Adrenal gland (tissue), 12 donors: Measurements from ENCODE around the gene LCA5. TPM values are rescaled to one million over a fixed set of nuclear protein-coding genes. Genes with fewer than 3 reads are reported as not detected.

ENCODE experiments used
- DNase-seq, 7 donors: peaks; one replicate each; pipeline ENCODE4 v3.0.0-alpha.2; 2019 to 2020
- H3K27ac ChIP-seq, 5 donors: fragments of 200-600 bp; sonication (generic) in 4 of 5; 1 replicate in 3 of 5; 2 replicates in 2 of 5; pipeline versions ENCODE4 v1.5.1 to v1.8.0; 2016 to 2020; ENCODE audit warnings: mild to moderate bottlenecking in 1 of 5
- H3K27me3 ChIP-seq: fragments of 200-600 bp; 2 replicates; pipeline ENCODE4 v1.8.0; 2021
- H3K36me3 ChIP-seq, 2 donors: fragments of 200-600 bp; replicated peaks in 1 of 2; 1 replicate in 1 of 2; 2 replicates in 1 of 2; pipeline versions ENCODE4 v1.5.1 to v1.8.0; 2018 to 2022
- H3K4me1 ChIP-seq, 2 donors: fragments of 200-600 bp; replicated peaks in 1 of 2; 1 replicate in 1 of 2; 2 replicates in 1 of 2; pipeline versions ENCODE4 v1.5.1 to v1.8.0; 2018 to 2021
- H3K4me3 ChIP-seq, 4 donors: fragments of 200-600 bp; sonication (generic) in 3 of 4; one replicate each; pipeline ENCODE4 v1.5.1; 2016 to 2018
- H3K9me3 ChIP-seq, 3 donors: fragments of 200-600 bp; sonication (generic) in 1 of 3; replicated peaks in 1 of 3; 1 replicate in 2 of 3; 2 replicates in 1 of 3; pipeline versions ENCODE4 v1.5.1 to v1.8.0; 2016 to 2021
- POLR2A ChIP-seq, 2 donors: fragments of 450-650 bp; IDR thresholded peaks; one replicate each; pipeline ENCODE4 v1.6.1; 2017; ENCODE audit warnings: antibody characterized with exemption in 2 of 2, mild to moderate bottlenecking in 2 of 2, moderate library complexity in 1 of 2
- WGBS, 4 donors: extraction: QIAGEN DNeasy Blood & Tissue Kit in 2 of 4; methylation state at CpG; one replicate each; pipeline versions ENCODE4 v1.1.5 to v1.1.7; 2013 to 2017; 5-methylcytosine and 5-hydroxymethylcytosine counted together
- intact Hi-C, 2 donors: fragments of 100-400 bp; cut with DNase I; formaldehyde crosslinking; loops; one replicate each; pipeline versions ENCODE4 v1.14.1 to v1.15.0; 2022 to 2023
- polyA plus RNA-seq, 3 donors: library from polyadenylated mRNA; stranded (reverse); fragments of 200-250 nt in 2 of 3; fragments of 350-450 nt in 1 of 3; fragmentation: Illumina TruSeq in 1 of 3; extraction: RNeasy Lipid Tissue Mini Kit (QIAGEN cat#74804) in 1 of 3; gene quantifications; one replicate each; pipeline ENCODE4 v1.2.3, GENCODE V29; 2013 to 2014
- total RNA-seq, 9 donors: library from RNA; depleted of rRNA in 4 of 9; stranded (reverse); fragments of >200 nt in 4 of 9; fragments of 120-200 nt in 1 of 9; fragmentation: NEBNext Ultra II Directional in 1 of 9; extraction: Animal tissue kit (Norgen Biotek cat#: 25700) in 1 of 9; gene quantifications; one replicate each; pipeline versions ENCODE4 v1.1.0 to v1.2.4, GENCODE V29; 2013 to 2023
- TF ChIP-seq, protein P1 (sequence below), 6 experiments: fragments of 450-650 bp in 4 of 6; fragments of 200-600 bp in 2 of 6; sonication (generic) in 1 of 6; IDR thresholded peaks; 1 replicate in 5 of 6; 2 replicates in 1 of 6; pipeline versions ENCODE4 v1.5.1 to v1.8.0; 2016 to 2021; ENCODE audit warnings: antibody characterized with exemption in 6 of 6, mild to moderate bottlenecking in 2 of 6, moderate library complexity in 1 of 6
- donor health status: healthy with polysubstance abuse.
- donor health status: Bipolar disorder and iron deficiency.
- donor health status: DM: yes; HTN: yes; CAD: no.
- donor health status: DM: no; HTN: no; CAD: no.
- donor health status: DM: no; HTN: no; CAD: no.
- donor health status: DM: yes; HTN: yes; CAD: no.

Gene LCA5
- total and polyA plus RNA-seq, 12 donors, result 1.0 to 4.6 (median 2.6) TPM

DNA sequence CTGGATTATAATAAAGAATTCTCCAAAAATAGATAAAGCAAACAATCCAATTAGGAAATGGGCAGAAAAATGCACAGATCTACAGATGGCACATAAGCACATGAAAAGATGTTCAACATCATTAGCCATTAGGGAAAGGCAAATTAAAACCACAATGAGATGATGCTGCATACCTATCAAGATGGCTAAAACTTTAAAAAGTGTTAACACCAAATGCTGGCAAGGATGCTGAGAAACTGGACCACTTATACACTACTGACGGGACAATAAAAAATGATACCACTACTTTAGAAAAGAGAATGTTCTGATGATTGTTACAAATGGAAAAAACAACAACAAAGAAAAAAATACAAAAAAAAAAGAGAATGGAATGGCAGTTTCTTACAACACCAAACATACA lies 26.5 kb downstream of the LCA5 start:
- intact Hi-C loops, result no loop called here
- no peak overlapping the region for H3K27ac ChIP-seq
- no peaks in the 10 kb centered on the region for H3K4me1 ChIP-seq
- TF ChIP-seq, protein P1, sequence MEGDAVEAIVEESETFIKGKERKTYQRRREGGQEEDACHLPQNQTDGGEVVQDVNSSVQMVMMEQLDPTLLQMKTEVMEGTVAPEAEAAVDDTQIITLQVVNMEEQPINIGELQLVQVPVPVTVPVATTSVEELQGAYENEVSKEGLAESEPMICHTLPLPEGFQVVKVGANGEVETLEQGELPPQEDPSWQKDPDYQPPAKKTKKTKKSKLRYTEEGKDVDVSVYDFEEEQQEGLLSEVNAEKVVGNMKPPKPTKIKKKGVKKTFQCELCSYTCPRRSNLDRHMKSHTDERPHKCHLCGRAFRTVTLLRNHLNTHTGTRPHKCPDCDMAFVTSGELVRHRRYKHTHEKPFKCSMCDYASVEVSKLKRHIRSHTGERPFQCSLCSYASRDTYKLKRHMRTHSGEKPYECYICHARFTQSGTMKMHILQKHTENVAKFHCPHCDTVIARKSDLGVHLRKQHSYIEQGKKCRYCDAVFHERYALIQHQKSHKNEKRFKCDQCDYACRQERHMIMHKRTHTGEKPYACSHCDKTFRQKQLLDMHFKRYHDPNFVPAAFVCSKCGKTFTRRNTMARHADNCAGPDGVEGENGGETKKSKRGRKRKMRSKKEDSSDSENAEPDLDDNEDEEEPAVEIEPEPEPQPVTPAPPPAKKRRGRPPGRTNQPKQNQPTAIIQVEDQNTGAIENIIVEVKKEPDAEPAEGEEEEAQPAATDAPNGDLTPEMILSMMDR (IDR thresholded peaks at IDR 0.05), result no peak
- no peak for TF ChIP-seq POLR2A (IDR thresholded peaks at IDR 0.05)
- H3K4me3 ChIP-seq, result no peak overlapping the region
- no peaks in the 10 kb centered on the region for H3K36me3 ChIP-seq
- 0 to 100% (median 74%) methylated on average over 1 of the region's 1 CpG for WGBS, 4 donors
- no peaks in the 10 kb centered on the region for H3K27me3 ChIP-seq
- no peak for DNase-seq
- H3K9me3 ChIP-seq, result no peaks in the 10 kb centered on the region

DNA sequence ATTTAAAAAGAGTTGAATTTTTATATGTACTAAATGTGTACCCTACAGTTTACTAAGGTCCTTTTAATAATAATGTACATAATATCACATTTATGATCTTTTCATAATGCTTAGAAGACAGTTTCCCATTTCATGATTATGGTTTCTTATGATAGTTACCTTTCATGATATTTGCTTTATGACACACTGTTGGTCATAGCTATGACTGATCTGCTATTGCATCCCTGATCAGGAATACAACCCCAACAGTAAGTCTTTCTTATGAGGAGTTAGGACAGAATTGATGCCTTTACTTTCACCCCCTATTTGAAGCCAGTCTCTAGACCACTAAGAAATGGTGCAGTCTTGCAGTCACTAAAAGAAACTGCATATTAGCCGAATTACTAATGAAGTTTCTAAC lies 31.0 kb downstream of the LCA5 start:
- Histone ChIP-seq H3K27me3 (no peaks in the 10 kb centered on the region), H3K27ac (no peak overlapping the region), H3K36me3 (no peaks in the 10 kb centered on the region), H3K4me3 (no peak overlapping the region), H3K4me1 (no peaks in the 10 kb centered on the region), H3K9me3 (no peaks in the 10 kb centered on the region)
- TF ChIP-seq POLR2A (IDR thresholded peaks at IDR 0.05), result no peak
- TF ChIP-seq, protein P1 (IDR thresholded peaks at IDR 0.05), result no peak
- intact Hi-C loops, result no loop called here
- 81 to 100% (median 85%) methylated on average over 1 of the region's 1 CpG for WGBS, 4 donors
- DNase-seq, result no peak

DNA sequence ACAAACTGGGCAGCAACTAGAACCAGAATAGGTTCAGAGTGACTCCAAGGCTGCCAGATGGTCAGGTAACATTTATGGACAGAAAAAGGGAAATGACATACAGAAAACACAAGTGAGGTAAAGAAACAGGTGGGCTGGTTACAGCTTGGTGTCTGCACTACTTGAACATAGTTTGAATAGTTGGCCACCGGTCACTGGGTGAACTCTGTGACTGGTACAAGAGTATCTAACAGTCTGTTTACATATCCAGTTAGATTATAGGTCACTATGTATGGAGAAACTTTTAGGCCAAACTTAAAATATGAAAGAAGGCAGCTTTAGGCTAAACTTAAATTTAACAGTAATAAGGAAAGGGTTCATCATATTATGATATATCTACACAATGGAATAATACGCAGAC lies 32.9 kb downstream of the LCA5 start:
- H3K4me1 ChIP-seq, result no peaks in the 10 kb centered on the region
- H3K27me3 ChIP-seq, result no peaks in the 10 kb centered on the region
- 97 to 100% (median 99%) methylated on average over 2 of the region's 2 CpGs for WGBS, 4 donors
- H3K27ac ChIP-seq, result no peak overlapping the region
- TF ChIP-seq, protein P1 (IDR thresholded peaks at IDR 0.05), result no peak
- TF ChIP-seq POLR2A (IDR thresholded peaks at IDR 0.05), result no peak
- DNase-seq, result no peak
- H3K4me3 ChIP-seq, result no peak overlapping the region
- H3K36me3 ChIP-seq, result no peaks in the 10 kb centered on the region
- no peaks in the 10 kb centered on the region for H3K9me3 ChIP-seq
- intact Hi-C loops, result no loop called here

DNA sequence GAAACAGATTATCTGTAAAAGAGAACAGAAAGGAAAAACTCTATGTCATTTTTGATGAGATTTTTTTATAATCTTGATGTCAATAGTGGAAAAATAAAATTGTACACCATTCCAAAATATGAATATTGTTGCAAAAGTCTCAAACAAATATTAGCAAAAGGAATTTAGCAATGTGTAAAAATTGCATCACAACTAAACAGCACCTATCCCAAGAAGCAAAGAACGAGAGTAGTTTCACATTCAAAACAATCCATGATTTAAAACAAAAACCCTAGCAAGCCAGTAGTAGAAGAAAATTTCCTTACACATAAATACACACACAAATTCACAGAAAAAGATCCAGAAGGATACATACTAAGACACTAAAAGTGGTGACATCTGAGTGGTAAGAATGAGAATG lies 38.4 kb downstream of the LCA5 start:
- Histone ChIP-seq H3K36me3 (no peaks in the 10 kb centered on the region), H3K27me3 (no peaks in the 10 kb centered on the region), H3K4me3 (no peak overlapping the region), H3K4me1 (no peaks in the 10 kb centered on the region), H3K9me3 (no peaks in the 10 kb centered on the region), H3K27ac (no peak overlapping the region)
- DNase-seq, result no peak
- intact Hi-C loops, result no loop called here
- 71 to 87% (median 73%) methylated on average over 1 of the region's 1 CpG for WGBS, 4 donors
- TF ChIP-seq POLR2A (IDR thresholded peaks at IDR 0.05), result no peak

DNA sequence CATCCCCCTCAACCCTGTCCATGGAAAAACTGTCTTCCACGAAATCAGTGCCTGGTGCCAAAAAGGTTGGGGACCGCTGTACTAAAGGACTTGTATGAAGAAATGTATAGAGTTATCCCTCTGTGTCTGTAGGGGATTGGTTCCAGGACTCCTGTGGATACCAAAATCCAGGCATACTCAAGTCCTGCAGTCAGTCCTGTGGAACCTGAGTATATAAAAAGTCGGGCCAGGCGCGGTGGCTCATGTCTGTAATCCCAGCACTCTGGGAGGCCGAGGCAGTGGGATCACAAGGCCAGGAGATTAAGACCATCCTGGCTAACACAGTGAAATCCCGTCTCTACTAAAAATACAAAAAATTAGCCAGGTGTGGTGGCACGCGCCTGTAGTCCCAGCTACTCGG lies 42.0 kb downstream of the LCA5 start:
- WGBS, 4 donors, result 90 to 96% (median 95%) methylated on average over 10 of the region's 10 CpGs
- H3K27me3 ChIP-seq, result no peaks in the 10 kb centered on the region
- no peaks in the 10 kb centered on the region for H3K4me1 ChIP-seq
- no peaks in the 10 kb centered on the region for H3K9me3 ChIP-seq
- H3K36me3 ChIP-seq, result no peaks in the 10 kb centered on the region
- DNase-seq, result no peak
- no peak overlapping the region for H3K4me3 ChIP-seq
- intact Hi-C loops, result no loop called here
- TF ChIP-seq POLR2A (IDR thresholded peaks at IDR 0.05), result no peak
- H3K27ac ChIP-seq, result no peak overlapping the region
